ENCODE data around the gene CAV2.
"Not testable (repeated sequence)": the region's sequence is repeated elsewhere in the genome, so short reads cannot be mapped to it uniquely, and the experiment has no call there.

Gene CAV2

DNA sequence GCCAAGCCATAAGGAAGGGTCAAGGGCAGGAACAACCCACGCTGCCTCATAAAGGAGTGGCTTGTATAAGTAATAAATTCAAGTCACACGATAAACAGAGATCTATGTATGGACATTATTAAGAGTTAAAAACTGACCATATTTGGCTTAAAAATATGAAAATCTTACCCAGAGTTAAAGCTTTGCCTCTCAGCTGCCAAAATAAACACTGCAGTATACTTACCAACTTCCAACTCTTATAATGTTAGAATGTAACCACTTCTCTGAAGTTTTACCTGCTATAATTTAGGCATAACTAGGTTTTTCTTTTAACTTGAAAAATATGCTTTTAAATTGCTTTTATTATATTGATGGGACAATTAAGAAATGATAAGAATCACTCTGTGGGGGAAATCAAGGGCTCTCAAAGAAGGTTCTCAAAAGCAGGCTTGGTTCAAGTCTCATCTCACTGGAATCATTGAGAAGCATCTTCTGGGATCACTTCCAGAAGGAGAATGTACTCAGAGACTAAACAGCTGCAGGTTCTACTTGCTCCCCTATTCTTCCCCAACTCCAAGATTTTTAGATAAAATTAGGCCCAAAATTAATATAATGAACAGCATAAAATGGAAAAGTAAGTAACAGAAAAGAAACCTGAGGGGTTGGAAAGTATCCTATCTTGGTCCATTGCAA is 16.1 kb upstream of the CAV2 start:
- TF ChIP-seq CTCF (IDR thresholded peaks at IDR 0.05), result no peak
- TF ChIP-seq ZFX (IDR thresholded peaks at IDR 0.05; ENCODE audit: borderline replicate concordance), result no peak
- no peak overlapping the region for H3K27ac ChIP-seq

GRCh38 chr7:116484389-116484788 is 15.1 kb upstream of the CAV2 start:
- not testable (repeated sequence) for H3K27ac ChIP-seq

DNA sequence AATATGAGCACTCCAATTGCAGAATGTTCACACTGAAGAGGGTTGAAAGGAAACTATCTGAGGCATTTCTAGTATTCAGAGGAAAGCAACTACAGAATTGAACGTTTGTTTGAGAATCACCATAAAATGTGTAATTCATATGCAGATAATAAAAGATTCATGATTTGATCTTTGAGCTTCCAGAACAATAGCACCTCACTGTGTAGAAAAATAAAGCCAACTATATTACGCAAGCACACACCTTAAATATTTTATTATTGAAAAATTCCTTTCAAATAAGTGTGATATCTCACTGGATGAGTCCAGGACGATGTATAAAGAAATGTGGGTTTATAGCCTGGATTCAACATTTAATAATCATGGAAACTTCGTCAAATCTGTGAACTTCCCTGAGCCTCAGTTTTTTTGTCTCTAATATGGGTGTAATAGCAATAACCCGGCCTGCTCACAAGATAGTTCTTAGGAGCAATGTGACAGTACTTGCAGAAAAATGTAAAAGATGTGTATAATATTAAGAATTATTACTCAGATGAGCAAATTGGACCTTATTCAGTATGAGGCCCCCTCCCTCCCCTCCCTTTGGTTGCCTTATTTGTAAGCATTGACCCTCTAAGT is 11.5 kb upstream of the CAV2 start:
- TF ChIP-seq CTCF (IDR thresholded peaks at IDR 0.05) (no peak), ZFX (IDR thresholded peaks at IDR 0.05; ENCODE audit: borderline replicate concordance) (no peak)
- no peak overlapping the region for H3K27ac ChIP-seq

DNA sequence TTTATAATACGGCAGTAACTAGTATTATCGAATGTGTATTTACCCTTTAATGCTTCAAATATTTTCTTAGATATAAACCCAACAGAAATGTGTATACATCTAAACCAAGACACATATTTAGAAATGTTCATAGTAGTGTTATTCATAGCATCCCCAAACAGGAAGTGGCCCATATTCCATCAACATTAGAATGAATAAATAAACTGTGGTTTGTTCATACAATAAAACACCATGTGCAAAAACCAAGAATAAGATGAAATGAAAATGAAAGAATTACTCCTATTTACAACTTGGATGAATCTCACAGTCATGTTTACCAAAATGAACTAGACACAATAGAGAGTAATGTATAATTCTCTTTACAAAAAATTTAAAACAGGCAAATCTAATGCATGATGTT is 9.2 kb upstream of the CAV2 start:
- TF ChIP-seq ZFX (IDR thresholded peaks at IDR 0.05; ENCODE audit: borderline replicate concordance) (no peak), CTCF (IDR thresholded peaks at IDR 0.05) (no peak)
- no peak overlapping the region for H3K27ac ChIP-seq

- H3K27ac ChIP-seq, result no peak overlapping the region
- TF ChIP-seq CTCF (IDR thresholded peaks at IDR 0.05), result no peak
- TF ChIP-seq ZFX (IDR thresholded peaks at IDR 0.05; ENCODE audit: borderline replicate concordance), result no peak
These were observed 7.5 kb upstream of the CAV2 start for GRCh38 chr7:116491887-116492653.

DNA sequence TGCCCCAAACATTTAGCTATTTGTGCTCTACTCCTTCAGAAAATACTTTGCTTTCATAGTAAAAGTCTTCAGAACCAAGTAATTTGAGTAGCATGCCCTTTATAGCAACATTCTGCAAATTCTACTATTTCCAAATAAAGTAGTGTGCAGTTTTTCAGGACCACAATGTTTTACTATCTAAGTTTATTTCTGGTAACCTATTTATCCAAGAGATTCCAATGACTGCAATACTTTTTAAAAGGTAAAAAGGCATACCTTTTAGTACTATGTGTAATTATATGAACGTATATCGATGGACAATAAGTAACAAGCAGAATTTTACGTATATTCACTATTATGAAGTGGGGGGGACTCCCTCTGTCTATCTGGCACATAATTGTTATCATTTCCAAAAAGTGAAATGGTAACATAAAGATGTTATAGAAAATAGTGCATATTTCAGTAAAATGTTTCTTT is 6.9 kb upstream of the CAV2 start:
- TF ChIP-seq ZFX (IDR thresholded peaks at IDR 0.05; ENCODE audit: borderline replicate concordance) (no peak), CTCF (IDR thresholded peaks at IDR 0.05) (no peak)
- no peak overlapping the region for H3K27ac ChIP-seq

- TF ChIP-seq ZFX (IDR thresholded peaks at IDR 0.05; ENCODE audit: borderline replicate concordance), result no peak
- no peak overlapping the region for H3K27ac ChIP-seq
These were observed 6.1 kb upstream of the CAV2 start for GRCh38 chr7:116493449-116493848.

- no peak for TF ChIP-seq CTCF (IDR thresholded peaks at IDR 0.05)
- no peak for TF ChIP-seq ZFX (IDR thresholded peaks at IDR 0.05; ENCODE audit: borderline replicate concordance)
- H3K27ac ChIP-seq, result no peak overlapping the region
These were observed 5.1 kb upstream of the CAV2 start for GRCh38 chr7:116494472-116494871.
